Measurements from ENCODE around the gene CTNNB1.

Gene CTNNB1

GRCh38 chr3:41198950-41199865, at the start of gene CTNNB1:
TSS of gene CTNNB1 (plus strand) at chr3:41199505. CDS start at chr3:41224069, 24,564 bp downstream.
- DNase-seq, result peak; percentile 92

- no peak for DNase-seq
Observed at GRCh38 chr3:41155834-41156233, 43.5 kb upstream of the CTNNB1 start.

- DNase-seq, result no peak
Observed at GRCh38 chr3:41158947-41159346, 40.4 kb upstream of the CTNNB1 start.

- no peak for DNase-seq
Observed at GRCh38 chr3:41159588-41160189, 39.6 kb upstream of the CTNNB1 start.

GRCh38 chr3:41162541-41162940, 36.8 kb upstream of the CTNNB1 start:
- no peak for DNase-seq

- no peak for DNase-seq
Observed at GRCh38 chr3:41163006-41163405, 36.3 kb upstream of the CTNNB1 start.

GRCh38 chr3:41163421-41163820, 35.9 kb upstream of the CTNNB1 start:
- no peak for DNase-seq

GRCh38 chr3:41164777-41165176, 34.5 kb upstream of the CTNNB1 start:
- no peak for DNase-seq

GRCh38 chr3:41167722-41168497, 31.4 kb upstream of the CTNNB1 start:
- no peak for DNase-seq

GRCh38 chr3:41169023-41169422, 30.3 kb upstream of the CTNNB1 start:
- no peak for DNase-seq

GRCh38 chr3:41173926-41174885, 25.1 kb upstream of the CTNNB1 start:
- no peak for DNase-seq

GRCh38 chr3:41175365-41175764, 23.9 kb upstream of the CTNNB1 start:
- no peak for DNase-seq

- no peak for DNase-seq
Observed at GRCh38 chr3:41176596-41176995, 22.7 kb upstream of the CTNNB1 start.

- DNase-seq, result no peak
Observed at GRCh38 chr3:41178576-41178975, 20.7 kb upstream of the CTNNB1 start.

GRCh38 chr3:41180396-41180795, 18.9 kb upstream of the CTNNB1 start:
- DNase-seq, result no peak

- no peak for DNase-seq
Observed at GRCh38 chr3:41182504-41183059, 16.7 kb upstream of the CTNNB1 start.

- DNase-seq, result no peak
Observed at GRCh38 chr3:41184394-41184793, 14.9 kb upstream of the CTNNB1 start.

GRCh38 chr3:41186297-41186696, 13.0 kb upstream of the CTNNB1 start:
- no peak for DNase-seq

- no peak for DNase-seq
Observed at GRCh38 chr3:41188306-41188705, 11.0 kb upstream of the CTNNB1 start.

- DNase-seq, result no peak
Observed at GRCh38 chr3:41190509-41191284, 8.6 kb upstream of the CTNNB1 start.

- DNase-seq, result no peak
Observed at GRCh38 chr3:41192885-41193284, 6.4 kb upstream of the CTNNB1 start.
